HG02571 (cell line): ENCODE results near the gene TRABD2B.

Experiments used
- ATAC-seq: cut with Tn5 transposase; IDR thresholded peaks from one replicate; pipeline ENCODE4 v1.9.1; 2021; ENCODE audit warnings: mild to moderate bottlenecking, moderate library complexity; ENCODE audit not compliant: unreplicated experiment

The TRABD2B gene

GRCh38 chr1:48022306-48022705 is 25.1 kb upstream of the TRABD2B start:
- ATAC-seq: no peak

GRCh38 chr1:48021792-48022191 is 24.6 kb upstream of the TRABD2B start:
- no peak for ATAC-seq

GRCh38 chr1:48019714-48020315 is 22.6 kb upstream of the TRABD2B start:
- no peak for ATAC-seq

GRCh38 chr1:48018799-48019198 is 21.6 kb upstream of the TRABD2B start:
- ATAC-seq: no peak

- no peak for ATAC-seq
Observed at GRCh38 chr1:48017716-48018115, 20.5 kb upstream of the TRABD2B start.

- no peak for ATAC-seq
Observed at GRCh38 chr1:48016515-48016914, 19.3 kb upstream of the TRABD2B start.

GRCh38 chr1:48013270-48013669 is 16.1 kb upstream of the TRABD2B start:
- ATAC-seq: no peak

GRCh38 chr1:48007047-48007446 is 9.9 kb upstream of the TRABD2B start:
- no peak for ATAC-seq

- ATAC-seq: no peak
Observed at GRCh38 chr1:48006264-48006663, 9.1 kb upstream of the TRABD2B start.

- ATAC-seq: no peak
Observed at GRCh38 chr1:48005253-48006117, 8.3 kb upstream of the TRABD2B start.

GRCh38 chr1:48003741-48004531 is 6.8 kb upstream of the TRABD2B start:
- ATAC-seq: no peak

GRCh38 chr1:48002142-48002541 is 5.0 kb upstream of the TRABD2B start:
- ATAC-seq: no peak

GRCh38 chr1:48001696-48002095 is 4.5 kb upstream of the TRABD2B start:
- no peak for ATAC-seq

- ATAC-seq: no peak
Observed at GRCh38 chr1:48000883-48001282, 3.7 kb upstream of the TRABD2B start.

- no peak for ATAC-seq
Observed at GRCh38 chr1:47999097-47999496, 1.9 kb upstream of the TRABD2B start.

- ATAC-seq: no peak
Observed at GRCh38 chr1:47998396-47998990, 1.3 kb upstream of the TRABD2B start.

GRCh38 chr1:47996406-47997226 is 569 bp downstream of the TRABD2B start:
- no peak for ATAC-seq

- ATAC-seq: no peak
Observed at GRCh38 chr1:47996060-47996405, 1.2 kb downstream of the TRABD2B start.

GRCh38 chr1:47995306-47996050 is 1.7 kb downstream of the TRABD2B start:
- no peak for ATAC-seq
